ENCODE results near the gene SIPA1L3. TPM values are rescaled to one million over a fixed set of nuclear protein-coding genes. Genes with fewer than 3 reads are reported as not detected.
"Not testable (repeated sequence)": the region's sequence is repeated elsewhere in the genome, so short reads cannot be mapped to it uniquely, and the experiment has no call there.

The SIPA1L3 gene
- total RNA-seq, 3 donors from 2014 or later = 93.6 to 173 (median 144) TPM

DNA sequence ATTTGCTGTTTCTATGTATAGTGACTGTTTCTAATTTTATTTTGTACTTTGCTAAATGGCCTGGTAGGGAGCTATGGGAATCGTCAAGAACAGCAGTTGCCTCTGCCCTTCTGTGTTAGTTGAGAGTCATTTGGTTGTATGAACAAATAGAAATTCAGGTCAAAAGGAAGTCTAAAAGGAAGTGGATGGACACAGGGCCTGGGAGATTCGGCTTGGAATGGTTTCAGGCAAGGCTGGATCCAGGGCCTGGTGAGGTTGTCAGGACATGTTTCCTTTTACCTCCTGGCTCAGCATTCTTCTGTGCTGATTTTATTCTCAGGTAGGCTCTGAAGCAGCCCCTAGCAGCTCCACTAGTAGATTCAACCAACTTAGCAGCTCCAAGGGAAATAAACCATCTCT lies 118.9 kb downstream of the SIPA1L3 start:
- intact Hi-C loops (cut with DNase I, micrococcal nuclease) = no loop called here
- ATAC-seq = no peak

GRCh38 chr19:38028913-38029510 lies 122.0 kb downstream of the SIPA1L3 start:
- intact Hi-C loops (cut with DNase I, micrococcal nuclease) = no loop called here
- no peaks in the 10 kb centered on the region for H3K36me3 ChIP-seq (ENCODE audit: low read depth)

More for the DNA sequence above, 118.9 kb downstream of the SIPA1L3 start:
- Histone ChIP-seq H3K4me3 (no peak overlapping the region), H3K9me3 (no peaks in the 10 kb centered on the region), H3K36me3 (ENCODE audit: low read depth) (no peaks in the 10 kb centered on the region), H3K4me1 (ENCODE audit: low read depth) (no peaks in the 10 kb centered on the region)
- TF ChIP-seq CTCF (IDR thresholded peaks at IDR 0.05) = no peak
- DNase-seq = no peak

DNA sequence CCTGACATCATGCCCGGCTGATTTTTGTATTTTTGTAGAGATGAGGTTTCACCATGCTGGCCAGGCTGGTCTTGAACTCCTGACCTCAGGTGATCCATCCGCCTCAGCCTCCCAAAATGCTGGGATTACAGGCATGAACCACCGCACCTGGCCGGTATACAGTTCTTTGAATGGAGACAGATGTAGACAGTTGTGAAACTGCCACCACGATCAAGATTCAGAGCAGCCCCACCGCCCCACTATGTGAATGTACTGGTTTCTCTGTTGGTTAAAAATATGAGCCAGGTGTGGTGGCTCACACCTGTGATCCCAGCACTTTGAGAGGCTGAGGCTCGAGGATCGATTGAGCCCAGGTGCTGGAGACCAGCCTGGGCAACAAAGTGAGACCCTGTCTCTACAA lies 123.0 kb downstream of the SIPA1L3 start:
- H3K9me3 ChIP-seq; H3K4me1 ChIP-seq (ENCODE audit: low read depth); H3K36me3 ChIP-seq (ENCODE audit: low read depth); H3K4me3 ChIP-seq; ATAC-seq; intact Hi-C loops (cut with DNase I, micrococcal nuclease); DNase-seq: not testable (repeated sequence)

More at GRCh38 chr19:38028913-38029510, 122.0 kb downstream of the SIPA1L3 start:
- DNase-seq = no peak
- H3K9me3 ChIP-seq = no peaks in the 10 kb centered on the region
- TF ChIP-seq CTCF (IDR thresholded peaks at IDR 0.05) = no peak
- H3K4me1 ChIP-seq (ENCODE audit: low read depth) = no peaks in the 10 kb centered on the region
- H3K4me3 ChIP-seq = no peak overlapping the region
- ATAC-seq = no peak

DNA sequence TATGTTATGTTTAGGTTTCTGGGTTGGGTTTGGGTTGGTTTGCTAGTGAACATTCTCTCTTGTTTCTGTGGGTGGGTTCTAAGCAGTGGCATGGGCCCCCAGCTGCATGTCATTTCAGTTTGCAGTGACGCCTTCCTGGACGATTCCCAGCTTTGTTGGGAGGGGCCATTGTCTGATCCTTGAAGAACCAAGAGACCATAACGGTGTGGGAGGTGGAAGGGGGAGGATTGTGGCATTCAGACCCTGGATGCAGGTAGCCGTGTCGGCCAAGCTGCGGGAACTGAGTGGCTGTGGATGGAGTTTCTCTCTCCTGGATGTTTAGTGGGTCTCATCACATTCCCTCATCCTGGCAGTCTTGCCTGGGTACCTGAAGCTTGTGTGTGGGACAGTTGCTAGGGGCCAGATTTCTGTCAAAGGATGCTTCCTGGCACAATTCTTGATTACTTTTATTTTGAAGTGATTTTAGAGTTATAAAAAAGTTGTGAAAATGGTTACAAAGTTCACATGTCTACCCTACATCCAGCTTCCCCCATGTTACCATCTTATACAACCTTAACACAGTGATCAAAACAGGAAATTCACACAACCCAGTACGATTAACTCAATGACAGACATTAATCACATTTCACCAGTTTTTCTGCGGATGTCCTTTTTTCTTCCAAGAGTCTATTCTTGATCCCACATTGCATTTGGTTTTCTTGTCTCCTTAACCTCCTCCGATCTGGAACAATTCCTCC lies 123.8 kb downstream of the SIPA1L3 start:
- no peaks in the 10 kb centered on the region for H3K9me3 ChIP-seq
- no peak for TF ChIP-seq CTCF (IDR thresholded peaks at IDR 0.05)
- no peaks in the 10 kb centered on the region for H3K4me1 ChIP-seq (ENCODE audit: low read depth)
- ATAC-seq (no peak), DNase-seq (no peak)
- H3K36me3 ChIP-seq (ENCODE audit: low read depth) = no peaks in the 10 kb centered on the region
- no peak overlapping the region for H3K4me3 ChIP-seq
- intact Hi-C loops (cut with DNase I, micrococcal nuclease) = no loop called here

GRCh38 chr19:38031423-38031770 lies 124.4 kb downstream of the SIPA1L3 start:
- ATAC-seq = no peak
- Histone ChIP-seq H3K4me3 (no peak overlapping the region), H3K36me3 (ENCODE audit: low read depth) (no peaks in the 10 kb centered on the region), H3K4me1 (ENCODE audit: low read depth) (no peaks in the 10 kb centered on the region), H3K9me3 (no peaks in the 10 kb centered on the region)
- no peak for TF ChIP-seq CTCF (IDR thresholded peaks at IDR 0.05)
- DNase-seq = no peak
- intact Hi-C loops (cut with DNase I, micrococcal nuclease) = no loop called here

- Histone ChIP-seq H3K36me3 (ENCODE audit: low read depth) (no peaks in the 10 kb centered on the region), H3K9me3 (no peaks in the 10 kb centered on the region), H3K4me3 (no peak overlapping the region), H3K4me1 (ENCODE audit: low read depth) (no peaks in the 10 kb centered on the region)
- intact Hi-C loops (cut with DNase I, micrococcal nuclease) = no loop called here
- DNase-seq (no peak), ATAC-seq (no peak)
- no peak for TF ChIP-seq CTCF (IDR thresholded peaks at IDR 0.05)
Observed at GRCh38 chr19:38032151-38032550, 125.1 kb downstream of the SIPA1L3 start.
